ENCODE data around the gene TMEM35A. TPM values are rescaled to one million over a fixed set of nuclear protein-coding genes. Genes with fewer than 3 reads are reported as not detected.

Gene TMEM35A, protein sequence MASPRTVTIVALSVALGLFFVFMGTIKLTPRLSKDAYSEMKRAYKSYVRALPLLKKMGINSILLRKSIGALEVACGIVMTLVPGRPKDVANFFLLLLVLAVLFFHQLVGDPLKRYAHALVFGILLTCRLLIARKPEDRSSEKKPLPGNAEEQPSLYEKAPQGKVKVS
- 1 to 10 TPM; 3.6 to 7.8 TPM for total RNA-seq

DNA sequence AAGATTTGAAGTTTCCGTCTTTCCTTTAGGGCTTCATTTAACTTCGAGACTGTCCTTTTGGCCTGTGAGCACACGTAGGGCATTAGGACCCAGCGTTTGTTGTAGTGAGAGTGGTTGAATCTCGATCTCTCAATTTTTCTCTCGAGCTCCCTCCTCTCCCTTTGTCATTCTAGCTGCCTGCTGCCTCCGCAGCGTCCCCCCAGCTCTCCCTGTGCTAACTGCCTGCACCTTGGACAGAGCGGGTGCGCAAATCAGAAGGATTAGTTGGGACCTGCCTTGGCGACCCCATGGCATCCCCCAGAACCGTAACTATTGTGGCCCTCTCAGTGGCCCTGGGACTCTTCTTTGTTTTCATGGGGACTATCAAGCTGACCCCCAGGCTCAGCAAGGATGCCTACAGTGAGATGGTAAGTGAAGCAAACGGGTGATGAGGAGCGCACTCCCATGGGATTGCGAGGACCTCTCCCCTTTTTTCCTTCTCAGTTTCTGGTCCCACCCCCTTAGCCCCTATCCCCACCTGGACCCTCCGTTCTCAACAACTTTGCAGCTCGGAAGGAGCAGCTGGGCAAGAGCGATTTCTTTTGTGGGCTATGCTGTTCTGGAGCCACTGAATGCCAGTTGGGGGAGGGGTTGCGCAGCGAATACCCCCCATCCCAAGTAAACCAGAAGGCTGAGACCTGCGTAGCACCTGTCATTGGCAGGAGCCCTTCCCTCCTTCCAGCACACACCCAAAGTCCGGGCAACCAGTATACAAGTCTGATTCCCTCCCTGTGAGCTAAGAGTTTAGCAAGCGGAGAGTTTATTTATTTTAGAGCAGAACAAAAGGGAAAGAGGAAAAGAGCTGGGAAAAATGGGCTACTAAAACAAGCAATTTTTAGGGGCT, at the start of gene TMEM35A:
Gene TMEM35A, plus strand, starts transcription at position 164 of the 883 bp plus-strand sequence. Its CDS starts 124 bp downstream, at position 288.
- peak within 1 kb of the TSS; percentile 10 to 11 for H3K4me3 ChIP-seq
- no peaks in the 10 kb centered on the region for H3K4me1 ChIP-seq (replicated peaks)
- H3K9me3 ChIP-seq: no peaks in the 10 kb centered on the region
- TF ChIP-seq POLR2AphosphoS5 (IDR thresholded peaks at IDR 0.05) (no peak), POLR2A (IDR thresholded peaks at IDR 0.05) (no peak)
- TF ChIP-seq, protein P1, sequence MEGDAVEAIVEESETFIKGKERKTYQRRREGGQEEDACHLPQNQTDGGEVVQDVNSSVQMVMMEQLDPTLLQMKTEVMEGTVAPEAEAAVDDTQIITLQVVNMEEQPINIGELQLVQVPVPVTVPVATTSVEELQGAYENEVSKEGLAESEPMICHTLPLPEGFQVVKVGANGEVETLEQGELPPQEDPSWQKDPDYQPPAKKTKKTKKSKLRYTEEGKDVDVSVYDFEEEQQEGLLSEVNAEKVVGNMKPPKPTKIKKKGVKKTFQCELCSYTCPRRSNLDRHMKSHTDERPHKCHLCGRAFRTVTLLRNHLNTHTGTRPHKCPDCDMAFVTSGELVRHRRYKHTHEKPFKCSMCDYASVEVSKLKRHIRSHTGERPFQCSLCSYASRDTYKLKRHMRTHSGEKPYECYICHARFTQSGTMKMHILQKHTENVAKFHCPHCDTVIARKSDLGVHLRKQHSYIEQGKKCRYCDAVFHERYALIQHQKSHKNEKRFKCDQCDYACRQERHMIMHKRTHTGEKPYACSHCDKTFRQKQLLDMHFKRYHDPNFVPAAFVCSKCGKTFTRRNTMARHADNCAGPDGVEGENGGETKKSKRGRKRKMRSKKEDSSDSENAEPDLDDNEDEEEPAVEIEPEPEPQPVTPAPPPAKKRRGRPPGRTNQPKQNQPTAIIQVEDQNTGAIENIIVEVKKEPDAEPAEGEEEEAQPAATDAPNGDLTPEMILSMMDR (IDR thresholded peaks at IDR 0.05): no peak
- H3K36me3 ChIP-seq: no peaks in the 10 kb centered on the region
- H3K27me3 ChIP-seq (replicated peaks; ENCODE audit: insufficient read depth): no peaks in the 10 kb centered on the region
- DNase-seq (ENCODE audit: low spot score): no peak
- WGBS: 1% methylated on average over 19 of the region's 23 CpGs
- H3K27ac ChIP-seq: no peak within 1 kb of the TSS
- intact Hi-C loops (cut with DNase I): no loop called here

DNA sequence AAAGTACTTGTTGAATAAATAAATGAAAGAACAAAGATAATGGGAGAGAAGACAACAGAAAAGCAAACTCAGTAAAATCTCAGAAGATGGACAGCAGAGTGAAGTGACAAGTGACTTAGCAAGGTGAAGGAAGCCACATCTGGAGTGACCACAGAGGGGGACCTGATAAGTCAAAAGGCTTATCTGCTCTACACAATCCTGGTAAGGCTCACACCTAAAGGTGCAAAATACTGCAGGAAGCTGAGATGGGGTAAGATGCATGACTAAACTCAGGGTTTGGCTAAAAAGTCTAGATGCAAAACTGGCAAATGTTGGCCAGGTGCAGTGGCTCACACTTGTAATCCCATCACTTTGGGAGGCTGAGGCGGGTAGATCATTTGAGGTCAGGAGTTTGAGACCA, 49.0 kb upstream of the TMEM35A start:
- WGBS: 100% methylated on average over 1 of the region's 1 CpG
- intact Hi-C loops (cut with DNase I): no loop called here

DNA sequence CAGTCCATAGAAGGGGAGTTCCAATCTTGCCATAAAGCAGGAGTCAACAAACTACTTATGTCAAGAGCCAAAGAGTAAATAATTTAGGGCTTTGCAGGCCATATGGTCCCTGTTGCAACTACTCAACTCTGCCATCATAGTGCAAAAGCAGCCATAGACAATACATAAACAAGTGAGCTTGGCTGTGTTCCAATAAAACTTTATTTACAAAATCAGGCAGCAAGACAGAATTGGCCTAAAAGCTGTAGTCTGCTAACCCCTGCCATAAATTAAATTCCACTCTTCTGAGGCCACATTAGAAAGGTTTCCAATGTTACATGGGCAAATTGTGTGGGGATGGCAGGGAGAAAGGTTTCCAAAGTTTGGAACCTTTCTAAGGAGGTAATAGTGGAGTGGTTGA, 41.4 kb upstream of the TMEM35A start:
- no peaks in the 10 kb centered on the region for H3K36me3 ChIP-seq
- no peaks in the 10 kb centered on the region for H3K27me3 ChIP-seq (replicated peaks; ENCODE audit: insufficient read depth)
- intact Hi-C loops (cut with DNase I): no loop called here
- no peak overlapping the region for H3K4me3 ChIP-seq
- H3K27ac ChIP-seq: no peak overlapping the region
- no peaks in the 10 kb centered on the region for H3K4me1 ChIP-seq (replicated peaks)
- H3K9me3 ChIP-seq: no peaks in the 10 kb centered on the region
- no peak for DNase-seq (ENCODE audit: low spot score)
- TF ChIP-seq POLR2A (IDR thresholded peaks at IDR 0.05) (no peak), POLR2AphosphoS5 (IDR thresholded peaks at IDR 0.05) (no peak)
- TF ChIP-seq, protein P1 (IDR thresholded peaks at IDR 0.05): no peak

More for the DNA sequence above, 49.0 kb upstream of the TMEM35A start:
- no peaks in the 10 kb centered on the region for H3K27me3 ChIP-seq (replicated peaks; ENCODE audit: insufficient read depth)
- H3K9me3 ChIP-seq: no peaks in the 10 kb centered on the region
- no peaks in the 10 kb centered on the region for H3K4me1 ChIP-seq (replicated peaks)
- H3K4me3 ChIP-seq: no peak overlapping the region
- no peaks in the 10 kb centered on the region for H3K36me3 ChIP-seq
- DNase-seq (ENCODE audit: low spot score): no peak
- TF ChIP-seq POLR2A (IDR thresholded peaks at IDR 0.05) (no peak), POLR2AphosphoS5 (IDR thresholded peaks at IDR 0.05) (no peak)
- TF ChIP-seq, protein P1 (IDR thresholded peaks at IDR 0.05): no peak
- no peak overlapping the region for H3K27ac ChIP-seq

DNA sequence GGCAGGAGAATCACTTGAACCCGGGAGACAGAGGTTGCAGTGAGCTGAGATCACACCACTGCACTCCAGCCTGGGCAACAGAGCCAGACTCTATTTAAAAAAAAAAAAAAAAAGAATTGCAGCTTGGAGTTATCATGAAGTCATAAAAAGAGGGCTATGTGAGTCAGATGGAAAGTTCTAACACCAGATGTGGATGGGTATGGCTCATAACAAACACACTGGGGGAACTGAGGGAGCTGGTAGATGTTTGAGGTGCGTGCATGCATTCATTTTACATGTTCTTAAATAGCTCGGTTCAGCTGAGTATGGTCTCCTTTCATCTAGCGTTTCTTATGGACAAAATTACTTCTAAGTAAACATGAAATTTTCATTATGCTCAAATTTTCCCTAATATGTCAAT, 38.5 kb upstream of the TMEM35A start:
- 92% methylated on average over 4 of the region's 4 CpGs for WGBS
- Histone ChIP-seq H3K36me3 (no peaks in the 10 kb centered on the region), H3K27me3 (replicated peaks; ENCODE audit: insufficient read depth) (no peaks in the 10 kb centered on the region), H3K27ac (no peak overlapping the region), H3K4me3 (no peak overlapping the region), H3K9me3 (no peaks in the 10 kb centered on the region), H3K4me1 (replicated peaks) (no peaks in the 10 kb centered on the region)
- intact Hi-C loops (cut with DNase I): no loop called here
- DNase-seq (ENCODE audit: low spot score): no peak
- no peak for TF ChIP-seq POLR2A (IDR thresholded peaks at IDR 0.05)
- no peak for TF ChIP-seq POLR2AphosphoS5 (IDR thresholded peaks at IDR 0.05)
- TF ChIP-seq, protein P1 (IDR thresholded peaks at IDR 0.05): no peak

Measured in prostate gland (tissue), 2 donors.